OCI-M2 (cell line): ENCODE results near the gene SPAG17.

ENCODE experiments used
- DNase-seq: peaks from one replicate; lab custom pipeline; 2025; ENCODE audit not compliant: unreplicated experiment; lab: John Stamatoyannopoulos, UW

SPAG17 gene

DNA sequence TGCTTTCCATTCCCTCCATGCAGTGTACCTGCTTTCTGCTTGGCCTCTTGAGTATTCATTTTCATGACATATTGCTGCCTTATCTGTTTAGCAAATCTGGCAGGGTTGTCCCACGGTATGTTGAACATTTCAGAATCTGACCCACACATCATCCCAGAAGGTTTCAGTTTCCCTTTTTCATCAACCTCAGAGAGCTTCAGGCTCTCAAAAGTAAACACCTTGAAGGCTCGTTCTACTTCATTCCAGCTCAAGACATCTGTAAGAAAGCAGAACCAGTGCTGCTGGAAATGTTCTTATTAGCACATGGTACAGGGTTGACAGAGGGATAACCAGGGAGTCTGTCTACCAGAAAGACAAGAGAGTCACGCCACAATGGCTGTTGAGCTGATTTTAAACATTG lies 103.6 kb downstream of the SPAG17 start:
- no peak for DNase-seq

- DNase-seq, result no peak
Observed at GRCh38 chr1:118077331-118078045, 107.5 kb downstream of the SPAG17 start.

DNA sequence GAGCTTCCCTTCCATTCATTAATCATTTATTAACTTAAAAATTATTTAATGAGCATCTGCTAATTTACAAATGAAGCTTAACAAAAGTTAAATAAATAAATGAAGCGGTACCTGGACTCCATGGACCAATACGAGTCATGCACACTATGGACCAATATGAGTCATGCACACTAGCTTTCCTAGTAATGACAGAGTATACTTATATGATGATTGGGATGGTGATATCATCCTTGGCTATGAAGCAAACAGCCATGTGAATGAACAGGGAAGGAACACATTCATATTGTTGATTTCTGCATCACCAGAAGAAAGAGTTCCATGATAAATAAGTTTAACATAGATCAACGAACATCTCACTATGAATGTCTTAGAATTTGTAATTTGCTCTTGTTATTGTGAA lies 109.9 kb downstream of the SPAG17 start:
- no peak for DNase-seq

DNA sequence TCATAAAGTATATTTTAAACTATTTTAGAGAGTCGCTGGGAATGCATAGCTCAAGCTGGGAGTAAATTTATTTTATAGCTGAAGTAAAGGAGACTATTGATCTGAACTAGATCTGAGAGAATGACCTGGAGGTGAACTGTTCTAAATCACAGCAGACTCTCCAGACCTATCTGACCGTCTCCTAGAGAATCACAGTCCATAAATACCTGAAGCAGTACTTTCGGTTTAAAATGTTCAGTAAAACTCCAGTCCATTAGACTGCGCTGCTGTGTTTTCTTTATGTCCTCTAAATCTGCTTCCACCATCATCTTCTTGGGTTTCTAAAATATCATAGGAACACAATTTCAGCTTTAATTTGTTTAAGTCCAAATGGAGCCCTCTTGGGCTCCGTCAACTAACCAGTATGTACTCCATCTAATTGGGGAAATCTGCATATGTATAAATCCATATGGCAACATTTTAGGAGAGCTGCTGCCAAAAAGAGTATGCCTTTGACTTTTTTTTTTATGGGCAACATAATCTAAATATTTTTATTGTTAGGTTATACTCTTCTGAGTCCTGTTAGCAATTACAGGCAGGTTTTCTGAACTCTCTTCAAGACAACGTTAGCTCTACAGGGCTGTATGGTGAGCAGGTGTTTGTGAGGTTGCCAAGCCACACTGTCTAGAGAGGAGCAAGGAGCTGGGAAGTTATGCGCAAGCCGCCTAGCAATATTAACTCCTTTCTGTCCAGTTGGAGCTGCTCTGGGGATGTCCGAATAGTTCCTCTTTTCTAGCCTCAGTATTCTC lies 111.2 kb downstream of the SPAG17 start:
- DNase-seq, result no peak

DNA sequence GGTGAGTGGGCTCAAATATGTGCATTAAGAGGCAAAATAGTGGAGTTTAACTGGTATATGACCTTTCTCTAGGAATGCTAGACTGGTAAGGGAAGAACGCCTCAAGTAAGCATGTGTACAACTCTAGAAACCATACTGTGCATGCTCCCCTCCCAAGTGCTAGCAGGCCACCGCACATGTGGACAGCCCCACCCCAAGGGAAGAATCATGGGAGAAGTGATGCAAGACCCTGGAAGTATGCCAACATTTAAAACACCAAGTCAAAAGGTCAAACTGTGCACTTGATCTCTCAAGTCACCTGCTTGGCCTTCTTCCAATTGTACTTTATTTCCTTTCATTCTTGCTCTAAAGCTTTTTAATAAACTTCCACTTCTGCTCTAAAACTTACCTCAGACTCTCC lies 135.0 kb downstream of the SPAG17 start:
- DNase-seq, result no peak

GRCh38 chr1:118047650-118048224 lies 137.3 kb downstream of the SPAG17 start:
- DNase-seq, result no peak

GRCh38 chr1:118047006-118047649 lies 137.9 kb downstream of the SPAG17 start:
- no peak for DNase-seq

GRCh38 chr1:118043624-118044023 lies 141.4 kb downstream of the SPAG17 start:
- DNase-seq, result no peak

GRCh38 chr1:118042501-118042900 lies 142.5 kb downstream of the SPAG17 start:
- no peak for DNase-seq

GRCh38 chr1:118039170-118039569 lies 145.9 kb downstream of the SPAG17 start:
- DNase-seq, result no peak

DNA sequence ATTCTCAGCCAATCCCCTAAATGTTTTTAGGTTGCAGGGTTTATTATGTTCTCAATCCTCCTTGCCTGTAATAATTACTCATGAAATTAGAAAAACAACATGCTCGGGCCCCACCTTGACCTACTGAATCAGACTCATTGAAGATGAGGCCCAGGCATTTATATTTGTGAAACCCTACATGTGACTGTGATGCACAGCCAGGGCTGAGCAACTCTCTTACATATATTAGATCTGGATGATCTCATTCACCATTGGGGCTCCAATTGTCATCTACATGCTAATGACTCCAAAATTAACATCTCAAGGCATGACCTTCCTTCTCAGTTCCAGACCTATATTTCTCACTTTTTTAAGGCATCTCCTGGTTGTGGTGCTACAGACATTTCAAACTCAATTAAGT lies 152.1 kb downstream of the SPAG17 start:
- DNase-seq, result no peak

- DNase-seq, result no peak
Observed at GRCh38 chr1:118028267-118028666, 156.8 kb downstream of the SPAG17 start.

DNA sequence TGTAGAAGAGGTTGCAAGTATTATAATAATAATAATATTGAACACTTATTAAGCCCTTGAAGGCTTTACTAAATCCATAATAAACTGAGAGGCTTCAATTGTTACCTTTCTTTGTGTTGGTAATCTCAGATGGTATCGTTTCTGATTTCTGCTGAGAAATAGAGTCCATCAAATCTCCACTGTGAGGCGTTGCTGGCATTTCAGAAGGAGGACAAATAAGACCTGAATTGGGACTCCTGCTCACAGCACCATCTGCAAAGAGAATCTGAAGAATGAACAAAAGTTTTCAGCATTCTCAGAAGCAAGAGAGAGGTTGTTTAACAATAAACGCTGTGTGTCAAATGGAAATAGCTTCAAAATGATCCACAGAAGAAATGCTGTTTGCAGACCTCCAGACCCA lies 161.8 kb downstream of the SPAG17 start:
- no peak for DNase-seq

- no peak for DNase-seq
Observed at GRCh38 chr1:118021668-118022067, 163.4 kb downstream of the SPAG17 start.

GRCh38 chr1:118018060-118018459 lies 167.0 kb downstream of the SPAG17 start:
- no peak for DNase-seq

DNA sequence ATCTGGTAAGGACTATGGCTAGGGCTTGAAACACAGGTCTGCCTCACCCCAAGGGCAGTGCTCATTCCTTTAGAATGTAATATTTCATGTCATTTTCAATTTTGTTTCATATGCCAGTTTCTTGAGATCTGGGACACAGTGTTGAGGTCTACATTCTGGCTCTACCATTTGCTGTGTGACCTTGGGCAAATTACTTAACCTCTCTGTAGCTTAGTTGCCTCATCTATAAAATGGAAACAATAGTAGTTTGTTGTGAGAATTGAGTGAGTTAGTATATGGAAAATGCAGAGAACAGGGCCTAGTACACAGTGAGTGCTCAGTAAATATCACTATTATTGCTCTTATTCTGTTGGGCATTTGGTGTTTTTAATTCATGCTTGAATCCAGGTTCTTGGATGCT lies 171.1 kb downstream of the SPAG17 start:
- DNase-seq, result no peak

GRCh38 chr1:118013336-118013735 lies 171.7 kb downstream of the SPAG17 start:
- no peak for DNase-seq

DNA sequence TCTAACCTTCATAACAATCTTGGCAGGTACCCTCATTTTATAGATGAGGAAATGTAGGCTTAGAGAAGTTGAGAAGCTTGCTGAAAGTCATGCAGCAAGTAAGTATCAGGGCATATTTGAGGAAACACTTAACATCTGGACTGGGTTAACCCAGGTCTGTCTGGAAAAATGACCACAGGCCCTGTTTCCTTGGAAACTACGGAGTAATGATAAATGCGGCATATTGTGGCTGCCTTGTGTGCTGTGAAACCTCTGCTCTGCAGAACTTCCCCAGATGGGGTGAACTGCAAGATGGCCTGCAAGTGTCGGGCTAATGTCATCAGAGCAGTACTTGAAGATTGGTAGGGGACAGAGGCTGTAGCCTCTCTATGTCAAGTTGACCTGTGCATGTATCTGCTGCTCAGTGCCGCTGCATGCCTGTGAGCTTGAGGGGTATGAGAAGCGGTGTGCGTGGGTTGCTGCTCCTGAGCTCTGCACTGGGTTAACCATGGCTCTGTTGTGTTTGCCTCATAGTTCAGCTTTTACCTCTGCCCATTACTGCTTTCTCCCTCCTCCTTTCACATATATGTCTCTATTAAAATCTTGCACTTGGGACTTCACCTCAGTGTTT lies 172.4 kb downstream of the SPAG17 start:
- no peak for DNase-seq

DNA sequence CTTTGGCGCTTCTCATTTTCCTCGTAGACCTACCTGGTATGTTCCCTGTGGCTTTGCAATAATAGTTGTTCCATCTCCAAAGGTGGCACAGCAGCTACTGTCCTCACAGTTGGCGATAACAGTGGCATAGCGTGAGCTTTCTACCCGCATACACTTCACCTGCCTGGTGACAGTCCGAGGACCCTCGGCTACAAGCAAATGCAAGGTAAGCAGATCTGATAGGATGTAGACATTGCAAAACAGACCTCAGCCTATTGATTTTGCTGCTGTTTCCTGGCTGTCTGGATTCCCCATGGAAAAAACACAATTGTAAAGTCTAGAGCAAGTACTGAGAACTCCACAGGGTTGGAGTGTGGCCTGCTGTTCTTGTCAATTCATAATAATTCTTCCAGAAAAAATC lies 177.0 kb downstream of the SPAG17 start:
- DNase-seq, result no peak

- DNase-seq, result no peak
Observed at GRCh38 chr1:118007391-118007790, 177.6 kb downstream of the SPAG17 start.

DNA sequence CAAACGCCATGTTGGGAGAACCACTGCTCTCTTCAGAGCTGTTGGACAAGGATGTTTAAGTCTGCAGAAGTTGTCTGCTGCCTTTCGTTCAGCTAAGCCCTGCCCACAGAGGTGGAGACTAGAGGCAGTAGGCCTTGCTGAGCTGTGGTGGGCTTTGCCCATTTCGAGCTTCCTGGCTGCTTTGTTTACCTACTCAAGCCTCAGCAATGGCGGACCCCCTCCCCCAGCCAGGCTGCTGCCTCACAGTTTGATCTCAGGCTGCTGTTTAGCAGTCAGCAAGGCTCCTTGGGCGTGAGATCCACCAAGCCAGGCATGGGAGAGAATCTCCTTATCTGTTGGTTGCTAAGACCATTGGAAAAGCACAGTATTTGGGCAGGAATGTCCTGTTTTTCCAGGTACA lies 180.7 kb downstream of the SPAG17 start:
- DNase-seq, result no peak
